DMS 273 (cell line): ENCODE data around the gene TAMM41.
"Not testable (repeated sequence)": the region's sequence is repeated elsewhere in the genome, so short reads cannot be mapped to it uniquely, and the experiment has no call there.

Source experiments
- DNase-seq: peaks from one replicate; lab custom pipeline; 2025; ENCODE audit not compliant: unreplicated experiment; lab: John Stamatoyannopoulos, UW

Gene TAMM41, protein sequence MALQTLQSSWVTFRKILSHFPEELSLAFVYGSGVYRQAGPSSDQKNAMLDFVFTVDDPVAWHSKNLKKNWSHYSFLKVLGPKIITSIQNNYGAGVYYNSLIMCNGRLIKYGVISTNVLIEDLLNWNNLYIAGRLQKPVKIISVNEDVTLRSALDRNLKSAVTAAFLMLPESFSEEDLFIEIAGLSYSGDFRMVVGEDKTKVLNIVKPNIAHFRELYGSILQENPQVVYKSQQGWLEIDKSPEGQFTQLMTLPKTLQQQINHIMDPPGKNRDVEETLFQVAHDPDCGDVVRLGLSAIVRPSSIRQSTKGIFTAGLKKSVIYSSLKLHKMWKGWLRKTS

GRCh38 chr3:11846281-11847266 is at the start of gene TAMM41:
Gene TAMM41 (minus strand): TSS chr3:11846885. CDS start chr3:11846636, 249 bp downstream.
- DNase-seq: peak; percentile 93

DNA sequence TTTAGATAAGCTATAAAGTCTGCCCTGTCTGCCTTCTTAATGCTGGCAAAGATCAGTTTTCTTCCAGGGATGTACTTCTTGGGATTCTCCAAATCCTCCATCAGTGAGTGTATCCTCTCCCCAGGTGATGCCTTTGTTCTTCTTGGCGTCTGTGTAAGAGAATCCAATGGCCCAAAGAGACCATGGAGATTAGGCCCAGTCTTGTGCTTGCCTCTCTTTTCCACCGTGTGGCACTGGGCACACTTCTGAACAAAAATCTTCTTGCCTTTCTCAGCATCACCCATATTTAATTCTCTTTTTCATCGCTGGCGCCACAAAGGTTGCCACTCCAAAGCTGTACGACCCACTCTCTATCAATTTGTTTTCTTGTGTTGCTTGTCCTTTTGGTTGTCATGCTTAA is 32.2 kb upstream of the TAMM41 start:
- DNase-seq: peak; percentile 27

DNA sequence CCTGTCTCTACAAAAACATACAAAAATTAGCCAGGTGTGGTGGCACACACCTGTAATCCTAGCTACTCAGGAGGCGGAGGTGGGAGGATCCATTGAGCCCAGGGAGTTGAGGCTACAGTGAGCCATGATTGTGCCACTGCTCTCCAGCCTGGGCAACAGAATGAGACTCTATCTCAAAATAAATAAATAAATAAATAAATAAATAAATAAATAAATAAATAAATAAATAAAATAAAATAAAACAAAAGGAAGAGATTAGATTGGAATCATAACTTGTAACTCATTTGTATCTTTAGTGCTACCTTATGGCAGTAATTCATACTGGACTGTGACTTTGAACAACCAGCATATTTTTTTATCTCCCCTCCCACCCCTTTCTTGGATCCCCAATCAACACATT is 28.0 kb upstream of the TAMM41 start:
- DNase-seq: not testable (repeated sequence)

DNA sequence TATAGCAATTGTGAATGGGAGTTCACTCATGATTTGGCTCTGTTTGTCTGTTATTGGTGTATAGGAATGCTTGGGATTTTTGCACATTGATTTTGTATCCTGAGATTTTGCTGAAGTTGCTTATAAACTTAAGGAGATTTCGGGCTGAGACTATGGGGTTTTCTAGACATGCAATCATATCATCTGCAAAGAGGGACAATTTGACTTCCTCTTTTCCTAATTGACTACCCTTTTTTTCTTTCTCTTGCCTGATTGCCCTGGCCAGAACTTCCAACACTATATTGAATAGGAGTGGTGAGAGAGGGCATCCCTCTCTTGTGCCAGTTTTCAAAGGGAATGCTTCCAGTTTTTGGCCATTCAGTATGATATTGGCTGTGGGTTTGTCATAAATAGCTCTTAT is 17.1 kb upstream of the TAMM41 start:
- not testable (repeated sequence) for DNase-seq

DNA sequence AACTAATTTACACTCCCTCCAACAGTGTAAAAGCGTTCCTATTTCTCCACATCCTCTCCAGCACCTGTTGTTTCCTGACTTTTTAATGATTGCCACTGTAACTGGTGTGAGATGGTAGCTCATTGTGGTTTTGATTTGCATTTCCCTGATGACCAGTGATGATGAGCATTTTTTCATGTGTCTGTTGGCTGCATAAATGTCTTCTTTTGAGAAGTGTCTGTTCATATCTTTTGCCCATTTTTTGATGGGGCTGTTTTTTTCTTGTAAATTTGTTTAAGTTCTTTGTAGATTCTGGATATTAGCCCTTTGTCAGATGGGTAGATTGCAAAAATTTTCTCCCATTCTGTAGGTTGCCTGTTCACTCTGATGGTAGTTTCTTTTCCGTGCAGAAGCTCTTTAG is 15.9 kb upstream of the TAMM41 start:
- DNase-seq: not testable (repeated sequence)

DNA sequence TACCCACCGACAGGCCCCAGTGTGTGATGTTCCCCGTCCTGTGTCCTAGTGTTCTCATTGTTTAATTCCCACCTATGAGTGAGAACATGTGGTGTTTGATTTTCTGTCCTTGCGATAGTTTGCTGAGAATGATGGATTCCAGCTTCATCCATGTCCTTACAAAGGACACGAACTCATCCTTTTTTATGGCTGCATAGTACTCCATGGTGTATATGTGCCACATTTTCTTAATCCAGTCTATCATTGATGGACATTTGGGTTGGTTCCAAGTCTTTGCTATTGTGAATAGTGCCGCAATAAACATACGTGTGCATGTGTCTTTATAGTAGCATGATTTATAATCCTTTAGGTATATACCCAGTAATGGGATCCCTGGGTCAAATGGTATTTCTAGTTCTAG is 15.5 kb upstream of the TAMM41 start:
- not testable (repeated sequence) for DNase-seq

DNA sequence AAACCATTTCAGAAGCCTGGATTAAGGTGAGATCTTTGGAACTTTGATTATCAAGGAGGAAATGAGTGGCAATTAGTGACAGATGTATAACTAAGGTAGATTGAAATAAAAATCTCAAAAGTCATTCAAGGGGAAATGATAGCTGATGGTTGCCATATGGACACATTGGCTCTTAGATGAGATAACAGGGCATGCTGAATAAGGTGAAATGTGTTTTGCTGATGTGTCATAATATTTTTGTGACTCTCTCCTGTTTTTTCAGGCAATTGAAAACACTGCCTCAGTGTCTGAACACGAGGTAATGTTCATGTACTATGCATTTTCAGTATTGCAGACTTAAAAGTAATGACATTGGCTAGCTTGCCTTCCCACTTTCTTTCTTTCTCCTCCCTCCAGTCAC is 13.5 kb upstream of the TAMM41 start:
- peak; percentile 45 for DNase-seq

DNA sequence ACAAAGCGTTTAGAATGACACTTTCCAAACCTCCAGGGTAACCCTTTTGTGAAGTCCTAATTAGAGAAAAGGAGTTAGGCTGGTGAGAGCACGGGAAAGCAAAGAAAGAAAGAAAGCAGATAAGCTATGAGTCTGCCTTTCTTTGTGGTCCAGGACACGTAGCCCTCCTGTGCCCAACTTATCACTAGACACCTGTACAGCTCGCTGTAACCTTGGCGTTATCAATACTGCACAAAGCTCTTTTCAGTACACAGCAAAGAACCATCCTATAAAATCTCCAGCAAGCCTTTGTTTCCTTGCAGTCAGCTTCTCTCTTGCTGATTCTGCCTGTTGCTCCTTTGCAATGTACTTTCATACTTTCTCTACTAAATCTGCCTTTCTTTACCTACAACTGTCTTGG is 6.8 kb upstream of the TAMM41 start:
- DNase-seq: peak; percentile 2

DNA sequence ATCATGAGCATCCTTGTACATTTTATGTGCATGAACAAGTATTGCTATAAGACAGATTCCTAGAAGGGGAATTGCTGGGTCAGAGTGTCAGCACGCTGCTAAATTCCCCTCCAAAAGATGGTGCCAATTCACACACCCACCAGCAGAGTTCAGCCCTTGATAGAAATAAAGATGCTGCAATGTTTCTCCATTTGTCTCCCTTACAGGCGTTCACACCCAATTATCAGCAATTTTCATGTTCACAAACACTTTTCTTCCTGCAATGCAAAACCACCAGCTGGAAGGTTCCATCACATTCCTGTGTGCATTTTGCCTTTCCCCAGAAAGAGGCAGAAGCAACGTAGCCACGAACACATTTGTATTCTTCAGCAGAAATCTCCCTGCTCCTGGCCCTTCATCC is 3.3 kb upstream of the TAMM41 start:
- peak; percentile 37 for DNase-seq

DNA sequence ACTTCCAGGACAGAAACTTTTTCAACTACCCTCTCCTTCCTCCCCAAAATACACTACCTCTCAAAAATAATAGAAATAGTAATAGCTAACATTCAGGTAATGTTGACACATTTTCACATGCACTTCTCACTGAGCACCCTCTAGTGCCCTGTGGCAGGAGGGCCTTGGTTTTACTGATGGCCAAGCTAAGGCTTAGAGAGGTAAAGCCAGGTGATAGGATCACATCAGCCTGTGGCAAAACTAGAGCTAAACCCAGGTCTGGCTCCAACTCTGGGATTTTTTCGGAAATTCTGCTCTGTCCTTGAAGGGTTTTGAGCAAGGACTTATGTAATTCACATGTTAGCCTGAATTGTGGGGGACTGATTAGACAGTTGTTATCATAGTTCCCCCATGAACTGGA is 922 bp upstream of the TAMM41 start:
- DNase-seq: peak; percentile 2

DNA sequence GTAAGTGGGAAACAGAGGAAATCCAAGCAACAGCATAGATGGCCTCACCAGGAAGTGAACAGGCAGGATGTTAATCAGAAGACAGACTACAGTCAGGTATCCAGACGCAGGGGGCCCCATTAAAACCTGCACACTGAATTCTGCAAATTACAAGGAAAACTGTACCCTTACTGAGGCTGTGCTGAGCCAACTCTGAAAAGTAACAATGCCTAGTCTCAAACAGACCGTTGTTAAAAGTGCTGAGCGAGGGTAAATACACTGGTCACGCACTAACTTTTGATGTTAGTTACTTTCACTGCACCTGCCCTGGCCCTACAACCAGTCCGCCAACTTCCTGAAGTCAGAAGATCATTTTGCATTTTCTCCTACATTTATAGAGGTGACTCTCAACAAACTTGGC is 1.0 kb downstream of the TAMM41 start:
- peak; percentile 4 for DNase-seq

DNA sequence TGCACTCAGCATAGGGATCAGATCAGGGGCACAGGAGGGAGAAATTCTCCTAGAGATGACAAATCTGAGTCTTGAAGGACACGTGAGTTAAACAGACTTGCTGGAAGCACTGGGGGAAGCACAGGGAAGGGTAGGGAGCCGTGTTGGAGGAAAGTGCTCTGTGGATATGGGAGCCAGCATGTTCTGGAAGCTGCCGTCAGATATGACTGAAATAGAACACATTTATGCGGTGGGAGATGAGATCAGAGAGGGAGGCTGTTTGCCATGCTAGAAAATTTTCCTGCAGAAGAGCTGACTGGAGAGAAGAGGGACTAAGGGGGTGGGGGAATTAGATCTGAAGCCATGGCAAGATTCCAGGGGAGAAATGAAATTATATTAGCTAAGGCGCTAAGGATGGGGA is 1.8 kb downstream of the TAMM41 start:
- DNase-seq: no peak

GRCh38 chr3:11835028-11835639 is 11.6 kb downstream of the TAMM41 start:
- DNase-seq: peak; percentile 21

GRCh38 chr3:11832981-11833905 is 13.4 kb downstream of the TAMM41 start:
- no peak for DNase-seq

DNA sequence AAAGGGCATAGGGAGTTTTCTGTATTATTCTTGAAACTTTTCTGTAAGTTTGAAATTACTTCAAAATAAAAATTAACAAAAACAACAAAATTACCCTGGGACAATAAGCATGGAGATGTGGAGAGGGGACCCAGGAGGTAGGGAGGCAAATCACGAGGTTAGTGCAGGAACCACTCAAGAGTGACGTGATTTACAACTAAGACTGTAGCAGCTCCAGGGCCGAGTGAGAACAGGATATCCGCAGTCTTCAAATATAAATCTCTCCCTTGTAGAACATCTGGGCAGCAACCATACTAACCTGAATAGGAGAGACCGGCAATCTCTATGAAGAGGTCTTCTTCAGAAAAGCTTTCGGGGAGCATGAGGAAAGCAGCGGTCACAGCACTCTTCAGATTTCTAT is 17.3 kb downstream of the TAMM41 start:
- DNase-seq: no peak

DNA sequence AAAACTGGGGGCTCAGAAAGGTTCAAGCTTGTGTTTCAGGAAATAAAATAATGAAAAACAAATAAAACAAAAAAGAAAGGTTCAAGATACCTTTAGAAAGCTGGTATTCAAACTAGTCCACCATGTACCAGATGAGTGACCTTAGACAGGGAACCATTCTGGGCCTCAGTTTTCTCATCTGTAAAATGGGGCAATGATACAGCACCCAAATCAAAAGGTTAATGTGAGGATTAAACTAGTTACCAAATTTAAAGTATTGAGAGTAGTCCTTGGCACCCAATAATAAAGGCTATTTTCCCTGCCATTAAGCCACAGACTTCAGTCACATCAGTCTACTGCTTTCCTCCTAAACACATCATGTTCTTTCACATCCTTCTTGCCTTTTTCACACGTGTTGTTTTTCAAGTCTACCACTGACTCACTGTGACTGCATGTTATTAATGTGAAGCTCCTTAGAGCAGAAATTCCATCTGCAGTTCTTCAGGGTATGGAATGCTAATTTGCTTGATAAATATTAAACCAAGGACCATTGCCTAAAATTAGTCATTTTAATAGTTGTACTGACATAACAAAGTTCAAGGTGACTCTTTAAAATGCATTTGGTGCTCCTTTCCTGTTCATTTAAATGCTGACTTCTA is 19.9 kb downstream of the TAMM41 start:
- DNase-seq: no peak

GRCh38 chr3:11825301-11825700 is 21.4 kb downstream of the TAMM41 start:
- DNase-seq: no peak

- peak; percentile 35 for DNase-seq
These were observed 26.1 kb downstream of the TAMM41 start for GRCh38 chr3:11820531-11821041.

DNA sequence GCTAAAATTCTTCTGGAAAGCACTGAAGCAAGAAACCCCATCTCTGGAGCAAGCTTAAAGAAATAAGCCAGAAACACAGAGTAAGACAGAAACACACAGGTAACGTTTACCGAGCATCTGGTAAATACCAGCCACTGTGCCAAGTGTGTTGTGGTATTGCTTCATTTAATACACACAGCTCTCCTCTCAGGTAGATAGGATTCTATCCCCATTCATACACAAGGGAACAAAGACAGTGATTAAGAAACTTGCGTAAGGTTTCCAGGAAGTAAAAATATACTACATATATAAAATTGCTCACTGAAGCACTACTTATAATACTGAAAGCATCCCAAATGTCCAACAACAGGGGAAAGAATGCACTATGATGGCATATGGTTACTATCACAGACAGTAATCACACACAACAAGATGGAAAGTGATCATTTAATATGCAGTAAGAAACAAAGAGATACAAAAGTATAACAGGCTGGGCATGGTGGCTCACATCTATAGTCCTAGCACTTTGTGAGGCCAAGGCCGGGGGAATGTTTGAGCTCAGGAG is 27.5 kb downstream of the TAMM41 start:
- DNase-seq: no peak
